ENCODE measurements around the gene CMKLR1.

DNA sequence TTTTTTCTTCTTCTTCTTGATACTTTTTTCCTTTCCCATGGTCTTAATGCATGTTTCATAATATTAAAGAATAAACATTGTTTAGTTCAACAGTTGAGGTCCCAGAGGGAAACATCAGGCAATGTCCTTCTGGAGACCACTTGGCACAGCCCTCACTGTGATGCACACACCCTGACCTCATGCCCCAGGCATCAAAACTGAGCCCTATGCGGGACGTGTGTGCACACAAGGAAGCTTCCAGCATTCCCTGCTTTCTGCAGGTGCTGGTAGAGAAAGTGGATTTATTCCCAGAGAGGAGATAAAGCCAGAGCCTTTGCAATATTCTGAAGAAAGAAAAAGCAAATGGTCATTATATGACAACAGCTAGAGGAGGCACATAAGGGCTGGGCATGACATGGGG, 16.0 kb upstream of the CMKLR1 start:
- TF ChIP-seq, protein P1, sequence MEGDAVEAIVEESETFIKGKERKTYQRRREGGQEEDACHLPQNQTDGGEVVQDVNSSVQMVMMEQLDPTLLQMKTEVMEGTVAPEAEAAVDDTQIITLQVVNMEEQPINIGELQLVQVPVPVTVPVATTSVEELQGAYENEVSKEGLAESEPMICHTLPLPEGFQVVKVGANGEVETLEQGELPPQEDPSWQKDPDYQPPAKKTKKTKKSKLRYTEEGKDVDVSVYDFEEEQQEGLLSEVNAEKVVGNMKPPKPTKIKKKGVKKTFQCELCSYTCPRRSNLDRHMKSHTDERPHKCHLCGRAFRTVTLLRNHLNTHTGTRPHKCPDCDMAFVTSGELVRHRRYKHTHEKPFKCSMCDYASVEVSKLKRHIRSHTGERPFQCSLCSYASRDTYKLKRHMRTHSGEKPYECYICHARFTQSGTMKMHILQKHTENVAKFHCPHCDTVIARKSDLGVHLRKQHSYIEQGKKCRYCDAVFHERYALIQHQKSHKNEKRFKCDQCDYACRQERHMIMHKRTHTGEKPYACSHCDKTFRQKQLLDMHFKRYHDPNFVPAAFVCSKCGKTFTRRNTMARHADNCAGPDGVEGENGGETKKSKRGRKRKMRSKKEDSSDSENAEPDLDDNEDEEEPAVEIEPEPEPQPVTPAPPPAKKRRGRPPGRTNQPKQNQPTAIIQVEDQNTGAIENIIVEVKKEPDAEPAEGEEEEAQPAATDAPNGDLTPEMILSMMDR (conservative IDR thresholded peaks at IDR 0.05 in 1 of 2, IDR thresholded peaks at IDR 0.05 in 1 of 2; ENCODE audit: low read depth in 1 of 2, low read length in 2 of 2), result no peak
- TF ChIP-seq EZH2 (IDR thresholded peaks at IDR 0.05; ENCODE audit: low read length, missing control alignments), result no peak

Data from fibroblast of lung (primary cell).